Activated CD8-positive, alpha-beta memory T cell treated with anti-CD3 and anti-CD28 coated beads for 24 hours (primary cell): ENCODE results near the gene BCAR3.
"Not testable (repeated sequence)": the region's sequence is repeated elsewhere in the genome, so short reads cannot be mapped to it uniquely, and the experiment has no call there.

Source experiments
- DNase-seq: peaks from one replicate; pipeline ENCODE4 v3.0.0-alpha.2; 2020

The BCAR3 gene

DNA sequence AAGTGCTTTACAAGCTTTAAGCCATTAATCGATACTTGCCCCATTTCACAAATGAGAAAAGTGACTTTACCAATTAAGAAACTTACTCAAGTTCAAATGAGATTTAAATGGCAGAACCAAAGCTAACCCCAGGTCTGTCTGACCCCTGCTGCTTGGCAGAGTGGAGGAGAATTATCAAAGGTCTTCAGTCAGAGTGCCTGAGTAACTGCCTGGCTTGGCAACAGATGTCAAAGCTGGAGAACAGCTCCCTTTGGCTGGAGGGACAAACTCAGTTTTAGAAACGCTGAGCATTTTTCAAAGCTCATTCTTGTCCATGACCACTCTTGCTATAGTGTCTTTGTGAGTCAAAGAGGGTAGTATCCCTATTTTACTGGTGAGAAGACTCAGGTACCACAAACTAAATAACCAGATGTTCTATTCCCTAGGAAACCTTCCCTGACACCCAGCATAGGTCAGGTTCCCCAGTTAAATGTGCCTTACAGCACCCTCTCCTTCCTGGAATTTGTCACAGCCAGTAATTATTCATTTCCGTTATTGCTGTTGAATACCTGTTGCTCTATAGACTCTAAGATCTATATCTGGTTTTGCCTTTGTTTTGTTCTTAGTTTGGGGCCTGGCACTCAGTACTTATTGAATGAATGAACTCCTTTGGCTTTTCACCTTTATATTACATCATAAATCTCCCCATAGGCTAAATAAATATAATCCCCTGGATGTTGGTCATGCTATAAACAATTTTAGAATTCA lies 5.0 kb upstream of the BCAR3 start:
- no peak for DNase-seq

DNA sequence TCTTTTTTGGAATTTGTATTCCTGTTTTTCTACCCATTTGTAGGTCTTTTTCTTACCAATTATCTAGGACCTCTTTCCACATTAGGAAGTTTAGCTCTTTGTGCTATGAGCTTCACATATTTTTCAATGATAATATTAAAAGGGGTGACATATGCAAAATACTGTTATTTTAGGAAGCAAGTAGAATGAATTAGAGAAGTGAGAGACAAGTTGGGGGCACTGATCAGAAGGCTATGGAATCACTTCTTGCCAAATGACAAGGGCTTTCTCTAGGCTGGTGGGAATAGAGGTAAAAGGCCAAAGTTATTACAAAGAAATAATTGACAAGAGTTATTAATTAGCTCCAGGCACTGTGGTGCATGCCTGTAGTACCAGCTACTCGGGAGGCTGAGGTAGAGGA lies 4.3 kb upstream of the BCAR3 start:
- no peak for DNase-seq

DNA sequence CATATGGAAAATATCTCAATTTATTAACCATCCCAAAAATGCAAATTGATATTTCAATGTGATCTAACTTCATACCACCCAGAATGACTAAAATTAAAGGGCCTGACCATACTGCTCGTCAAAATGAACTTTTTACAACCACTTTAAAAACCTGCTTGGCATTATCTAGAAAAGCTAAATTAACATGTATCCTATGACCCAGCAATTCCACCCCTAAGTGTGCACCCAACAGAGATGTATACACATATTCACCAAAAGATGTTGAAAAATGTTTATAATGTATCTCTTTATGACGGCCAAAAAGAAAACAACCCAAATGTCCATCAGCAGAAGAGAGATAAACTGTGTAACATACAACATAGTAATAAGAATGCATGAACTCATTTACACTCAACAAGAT lies 1.6 kb upstream of the BCAR3 start:
- DNase-seq, result no peak

DNA sequence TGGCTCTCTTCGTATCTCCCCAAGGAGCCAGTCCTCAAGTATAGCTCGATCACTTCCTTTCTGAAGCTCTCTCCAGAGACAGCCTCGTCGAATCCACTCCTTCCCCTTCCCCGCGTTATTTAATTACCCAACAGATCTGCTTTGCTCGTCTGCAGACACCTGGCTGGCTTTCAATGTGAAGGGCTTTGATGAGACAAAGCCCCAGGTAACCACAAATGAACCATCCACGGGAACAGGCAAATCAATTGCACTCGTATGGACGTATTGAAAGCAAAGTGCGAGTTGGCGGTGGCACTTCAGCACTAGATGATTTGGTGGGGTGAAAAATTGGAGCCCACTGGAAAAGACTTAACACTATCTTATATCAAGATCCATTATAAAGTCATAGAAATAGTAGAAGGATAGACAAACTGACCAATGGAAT lies 364 bp upstream of the BCAR3 start:
- DNase-seq, result no peak

DNA sequence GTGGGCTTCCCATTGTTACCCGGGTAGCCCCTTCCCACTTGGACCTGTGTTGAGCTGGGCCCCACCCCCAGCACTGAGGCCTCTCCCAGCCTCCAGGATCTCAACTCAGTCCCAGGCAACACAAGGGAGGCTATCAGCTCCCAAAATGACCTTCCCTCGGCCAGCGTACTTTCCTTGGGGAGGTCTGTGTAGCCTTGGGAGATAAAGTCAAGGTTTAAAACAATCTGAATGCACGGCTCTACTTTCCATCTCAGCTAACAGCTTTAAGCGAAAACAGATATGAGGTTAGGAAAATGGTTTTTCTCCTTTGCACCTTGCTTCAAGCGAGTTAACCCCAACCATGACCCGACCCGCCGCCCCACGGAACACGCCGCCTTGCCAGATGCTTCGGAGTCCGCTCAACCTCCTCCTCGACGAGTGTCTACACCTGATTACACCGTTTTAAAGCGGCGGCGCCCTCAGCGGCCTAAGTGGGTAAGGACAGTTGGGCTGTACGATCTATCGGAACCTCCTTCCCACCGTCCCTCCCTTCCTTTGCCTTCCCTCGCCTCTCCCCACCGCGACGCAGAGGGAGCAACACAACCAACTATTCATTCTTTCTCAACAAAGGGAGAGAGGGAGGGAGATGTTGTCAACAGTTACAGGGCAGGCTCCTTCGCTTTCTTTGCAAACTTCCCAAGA lies 1.1 kb downstream of the BCAR3 start:
- peak; percentile 73 for DNase-seq

DNA sequence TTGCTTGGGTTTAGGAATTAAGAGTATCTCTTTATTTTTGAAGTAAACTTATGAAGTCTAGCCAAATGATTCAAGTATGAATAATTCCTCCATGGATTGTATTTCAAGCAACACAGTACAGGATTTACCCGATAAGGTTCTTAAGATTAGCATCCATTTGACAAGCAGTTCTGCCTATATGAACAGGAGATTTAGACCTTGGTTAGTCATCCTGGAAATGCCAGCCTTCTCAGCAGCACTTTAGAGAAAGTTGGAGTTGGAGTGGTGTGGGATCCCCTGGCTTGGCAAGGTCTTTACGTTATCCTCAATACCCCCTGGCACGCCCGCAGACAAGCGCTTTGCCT lies 1.6 kb downstream of the BCAR3 start:
- DNase-seq, result no peak

DNA sequence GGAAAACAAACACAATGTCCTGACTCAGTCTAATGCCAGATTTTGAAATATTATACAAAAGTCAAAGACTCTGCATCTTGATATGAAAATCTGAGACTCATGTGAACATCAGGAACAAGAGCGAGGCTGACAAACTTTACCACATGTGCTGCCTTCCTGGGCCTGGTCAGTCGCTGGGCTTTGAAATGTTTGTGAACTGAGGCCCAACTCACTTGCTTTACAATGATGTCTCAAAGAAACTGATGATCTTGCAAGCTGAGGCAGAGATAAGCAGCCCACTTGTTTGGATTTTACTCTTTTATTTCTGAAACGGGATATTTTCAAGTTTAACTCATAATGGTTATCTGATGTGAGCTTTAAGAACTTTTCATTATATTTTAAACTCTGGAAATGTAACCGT lies 2.1 kb downstream of the BCAR3 start:
- DNase-seq, result no peak

DNA sequence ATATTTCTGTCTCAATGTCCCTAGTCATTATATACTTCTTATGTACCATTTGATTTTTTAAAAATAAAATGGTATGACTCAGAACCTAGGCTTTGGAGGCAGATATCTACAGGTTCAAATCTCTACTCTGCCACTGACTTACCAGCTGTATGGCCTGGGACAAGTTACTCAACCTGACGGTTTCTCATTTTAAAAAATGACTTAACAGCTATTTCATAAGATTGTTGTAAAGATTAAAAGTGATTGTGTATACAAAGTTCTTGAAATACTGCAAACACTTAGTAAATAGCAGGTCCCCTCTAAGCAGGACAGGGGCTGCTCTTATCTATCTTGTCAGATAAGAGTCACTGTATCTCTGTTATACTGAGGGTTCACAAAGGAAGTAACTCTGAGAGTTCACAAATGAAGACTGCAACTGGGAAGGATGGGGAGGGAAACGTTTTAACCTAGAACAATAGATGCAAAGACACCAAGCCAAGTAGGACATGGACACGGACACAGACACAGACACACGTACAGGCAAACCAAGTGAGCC lies 2.6 kb downstream of the BCAR3 start:
- DNase-seq, result no peak

DNA sequence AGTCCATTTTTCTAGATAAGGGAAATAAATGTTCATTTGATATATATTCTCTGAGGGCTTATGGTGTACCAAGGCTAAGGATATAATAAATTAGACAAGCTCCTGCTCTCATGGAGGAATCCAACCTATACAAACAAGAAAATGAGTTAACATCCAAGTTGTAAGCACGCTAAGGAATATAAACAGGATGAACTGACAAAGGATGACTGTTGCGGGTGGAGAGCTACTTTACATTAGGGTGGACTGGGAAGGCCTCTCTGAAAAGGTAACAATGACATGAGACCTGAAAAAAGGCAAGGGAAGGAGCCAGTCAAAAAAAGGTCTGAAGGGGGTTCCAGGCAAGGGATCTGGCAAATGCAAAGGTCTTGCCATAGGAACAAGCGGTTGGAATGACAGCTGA lies 3.1 kb downstream of the BCAR3 start:
- DNase-seq, result no peak

DNA sequence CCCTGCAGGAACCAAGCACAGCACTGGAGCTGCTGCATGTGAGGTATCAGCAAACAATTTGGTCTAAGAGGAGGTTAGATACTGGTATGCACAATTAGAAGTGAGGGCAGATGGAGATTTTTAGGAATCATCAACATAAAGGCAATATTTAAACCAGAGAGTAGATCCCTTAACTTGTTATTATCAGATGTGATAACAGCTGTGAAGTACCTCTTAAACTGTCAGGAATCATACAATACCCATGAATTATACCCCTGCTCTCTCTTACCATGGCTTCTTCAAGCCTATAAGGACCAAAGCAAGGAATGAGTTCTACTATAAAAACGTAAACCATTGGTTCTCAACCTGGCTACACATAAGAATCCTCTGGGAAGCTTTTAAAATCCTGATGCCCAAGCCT lies 3.9 kb downstream of the BCAR3 start:
- DNase-seq, result no peak

DNA sequence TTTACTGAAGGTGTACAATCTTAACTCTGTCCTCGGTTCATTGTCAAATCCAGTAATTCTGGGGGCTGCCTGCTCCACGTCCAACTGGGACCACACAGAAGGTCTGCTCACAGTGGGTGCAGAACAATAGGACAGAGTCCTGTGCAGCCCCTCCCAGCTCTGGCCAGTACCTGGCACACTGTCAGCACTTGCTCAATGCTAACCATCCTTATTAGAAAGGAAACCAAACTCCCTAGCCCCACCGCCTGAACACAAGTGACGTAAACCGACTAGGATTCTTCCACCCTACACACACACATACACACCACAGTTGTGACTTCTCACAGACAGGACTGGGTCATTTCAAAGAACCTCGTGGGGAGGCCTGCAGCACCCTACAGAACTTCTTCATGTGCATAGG lies 5.2 kb downstream of the BCAR3 start:
- no peak for DNase-seq

DNA sequence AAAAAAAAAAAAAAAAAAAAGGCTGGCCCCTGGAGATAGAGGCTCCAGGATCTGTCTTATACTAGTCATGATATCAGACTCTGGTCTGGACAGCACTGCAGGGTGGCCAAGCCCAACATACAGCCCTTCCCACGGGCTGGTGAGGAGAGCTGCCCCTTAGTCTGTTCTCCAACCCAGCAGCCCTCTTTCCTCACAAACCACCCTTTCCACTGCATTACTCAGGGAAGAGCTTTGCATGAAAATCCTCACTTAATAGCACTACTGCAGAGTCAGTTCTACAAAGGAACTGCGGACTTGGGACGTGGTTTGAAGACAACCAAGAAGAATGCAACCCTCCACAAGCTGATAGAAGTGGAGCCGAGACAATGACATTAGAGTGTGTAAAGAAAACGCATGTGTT lies 5.7 kb downstream of the BCAR3 start:
- no peak for DNase-seq

DNA sequence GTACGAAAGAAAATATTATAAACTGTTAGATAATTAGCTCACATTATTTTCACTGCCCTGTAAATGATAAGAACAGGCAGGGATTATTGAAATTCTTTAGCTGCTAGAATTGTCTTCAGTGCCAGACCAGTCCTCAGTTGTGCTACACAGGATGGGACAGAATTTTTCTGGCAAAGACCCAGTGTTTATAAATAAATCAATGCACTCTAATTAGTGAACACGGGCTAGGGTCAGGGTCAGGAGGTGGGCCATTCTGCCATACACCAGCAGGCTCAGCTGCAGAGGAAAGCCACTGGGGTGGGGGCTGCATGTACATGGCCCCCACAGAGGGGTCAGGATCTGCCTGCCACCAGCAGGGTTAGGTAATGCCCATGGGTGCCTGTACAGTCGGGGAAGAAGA lies 6.4 kb downstream of the BCAR3 start:
- no peak for DNase-seq

DNA sequence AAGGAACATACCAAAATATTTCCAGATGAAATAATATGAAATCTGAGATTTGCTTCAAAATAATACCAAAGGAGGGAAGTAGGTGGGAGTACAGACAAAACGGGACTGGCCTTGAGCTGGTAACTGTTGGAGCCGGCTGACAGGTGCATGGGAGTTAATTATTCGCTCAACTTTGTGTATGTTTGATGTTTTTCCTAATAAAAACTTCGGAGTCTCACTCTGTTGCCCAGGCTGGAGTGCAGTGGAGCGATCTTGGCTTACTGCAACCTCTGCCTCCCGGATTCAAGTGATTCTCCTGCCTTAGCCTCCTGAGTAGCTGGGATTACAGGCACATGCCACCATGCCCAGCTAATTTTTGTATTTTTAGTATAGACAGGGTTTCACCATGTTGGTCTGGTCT lies 7.6 kb downstream of the BCAR3 start:
- DNase-seq, result not testable (repeated sequence)

DNA sequence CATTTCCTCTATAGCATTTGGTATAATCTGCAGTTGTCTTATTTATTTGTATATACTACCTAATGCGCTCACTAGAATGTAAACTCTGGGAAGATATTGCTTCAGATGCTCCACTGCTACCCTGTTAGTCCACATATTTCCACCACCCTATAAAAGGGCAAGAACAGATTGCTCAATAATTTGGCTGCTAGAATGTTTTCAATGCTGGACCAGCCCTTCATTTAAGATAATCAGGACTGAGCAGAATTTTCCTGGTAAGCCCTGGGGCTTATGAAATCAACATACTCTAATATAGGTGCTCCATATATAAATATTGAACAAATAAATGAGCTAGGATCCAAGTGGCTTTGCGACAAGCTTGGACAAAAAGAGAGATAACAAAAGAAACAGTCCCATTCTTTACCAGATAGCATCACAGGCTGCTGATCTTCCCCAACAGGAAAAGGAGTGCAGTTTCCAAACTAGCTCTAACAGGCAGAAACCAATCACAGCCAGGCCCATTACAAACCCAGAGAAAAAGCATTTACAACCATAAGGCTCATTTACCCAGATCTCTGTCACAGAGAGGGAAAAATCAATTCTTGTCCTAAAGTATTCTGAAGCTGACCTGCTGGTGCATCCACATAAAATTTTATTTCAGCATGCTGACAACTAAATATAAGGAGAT lies 8.3 kb downstream of the BCAR3 start:
- no peak for DNase-seq

DNA sequence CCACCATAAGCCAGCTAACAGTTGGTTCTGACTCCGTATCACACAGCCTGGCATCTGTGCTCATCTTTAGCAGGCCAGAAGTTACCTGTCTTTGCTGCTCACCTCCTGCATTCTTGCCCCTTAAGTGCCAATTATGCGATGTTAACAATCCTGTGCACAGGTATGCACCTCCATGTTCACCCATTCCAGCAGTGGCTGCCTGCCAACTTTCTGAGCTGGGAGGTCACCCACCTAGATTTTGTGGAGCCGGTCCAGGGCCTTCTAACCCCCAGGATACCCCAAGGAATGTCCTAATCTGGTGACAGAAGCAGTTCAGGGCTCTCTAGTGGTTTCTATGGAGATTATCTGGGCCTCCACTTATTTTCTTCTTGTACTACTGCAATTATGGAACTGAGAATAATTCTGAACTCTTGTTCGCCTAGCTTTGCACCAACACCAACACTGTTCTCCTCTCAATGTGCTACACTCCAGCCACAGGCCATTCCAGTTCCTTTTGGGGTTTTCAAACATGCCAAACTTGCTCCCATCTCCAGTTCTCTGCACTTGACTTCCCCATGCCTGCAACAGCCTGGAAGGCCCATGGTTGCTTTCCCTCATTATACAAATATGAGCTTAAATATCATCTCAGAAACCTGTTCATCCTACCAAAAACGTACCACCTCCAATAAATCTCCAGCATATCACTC lies 9.0 kb downstream of the BCAR3 start:
- no peak for DNase-seq

DNA sequence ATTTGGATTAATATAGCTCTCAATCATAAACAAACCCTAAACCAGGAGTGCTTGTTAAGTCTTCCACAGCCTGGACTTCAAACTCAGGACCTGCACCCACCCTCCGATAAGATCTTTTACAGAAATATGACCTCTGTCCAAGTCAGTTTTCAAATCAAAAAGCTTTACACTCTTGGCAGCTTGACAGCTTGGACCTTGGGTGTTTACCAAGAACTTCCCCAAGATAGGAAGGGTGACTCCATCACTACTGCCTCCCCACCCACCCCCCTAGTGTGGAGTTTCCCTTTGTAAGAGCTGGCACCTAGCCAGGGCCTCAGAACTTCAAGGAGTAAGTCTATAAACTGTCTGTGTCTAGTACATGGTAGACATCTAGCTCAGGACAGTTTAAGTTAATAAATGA lies 9.6 kb downstream of the BCAR3 start:
- no peak for DNase-seq

DNA sequence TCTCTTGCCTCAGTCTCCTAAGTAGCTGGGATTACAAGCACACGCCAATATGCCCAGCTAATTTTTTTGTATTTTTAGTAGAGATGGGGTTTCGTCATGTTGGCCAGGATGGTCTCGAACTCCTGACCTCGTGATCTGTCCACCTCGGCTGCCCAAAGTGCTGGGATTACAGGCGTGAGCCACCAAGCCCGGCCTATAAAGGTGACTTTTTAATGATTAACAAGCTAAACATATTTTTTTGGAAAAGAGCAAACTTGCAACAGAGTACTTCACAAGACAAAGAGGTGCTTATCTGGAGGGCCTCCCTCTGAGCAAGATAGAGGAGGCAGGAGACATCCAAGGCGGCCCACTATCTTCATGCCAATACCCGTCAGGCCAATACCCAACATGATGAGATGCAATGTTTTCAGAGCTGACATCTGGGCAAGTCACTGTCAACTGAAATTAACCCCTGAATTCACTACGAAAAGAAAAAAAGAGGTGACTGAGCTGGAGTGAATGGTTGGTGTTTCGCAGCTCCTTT lies 10.5 kb downstream of the BCAR3 start:
- no peak for DNase-seq

DNA sequence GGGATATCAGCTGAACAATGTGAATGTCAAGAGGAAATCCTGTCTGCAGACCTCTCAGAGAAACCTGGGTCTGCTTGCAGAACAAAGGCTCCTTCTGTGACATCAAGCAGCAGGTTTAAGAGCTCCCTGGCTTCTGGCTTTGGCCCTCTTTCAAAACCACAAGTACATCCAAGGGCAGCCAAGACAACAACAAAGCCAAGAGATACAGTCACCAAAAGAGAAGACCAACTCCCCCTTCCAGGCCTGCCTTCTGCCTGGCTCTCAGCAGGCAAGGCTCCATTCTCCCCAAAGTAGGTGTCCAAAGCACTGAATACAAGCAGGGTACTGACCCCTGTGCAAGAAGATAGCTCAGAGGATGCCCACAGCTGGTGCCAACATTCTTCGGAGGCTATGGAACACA lies 11.5 kb downstream of the BCAR3 start:
- no peak for DNase-seq

DNA sequence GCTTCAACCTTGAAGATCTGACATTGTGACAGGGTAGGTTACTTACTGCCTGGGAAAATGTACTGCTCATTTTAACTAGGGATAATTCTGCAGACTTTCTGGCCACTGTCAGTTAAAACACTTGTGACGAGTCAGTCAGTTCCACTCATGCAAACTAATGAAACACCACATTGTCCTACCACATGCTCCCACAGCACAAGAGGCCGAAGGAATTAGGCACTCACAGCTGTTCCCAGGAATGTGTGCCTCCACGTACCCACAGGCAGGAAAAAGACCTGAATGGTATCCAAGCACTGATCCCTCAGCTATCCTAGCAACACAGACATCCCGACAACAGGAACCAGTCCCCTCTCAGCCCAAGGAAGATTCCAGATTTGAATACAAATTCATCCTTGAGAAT lies 12.3 kb downstream of the BCAR3 start:
- no peak for DNase-seq

DNA sequence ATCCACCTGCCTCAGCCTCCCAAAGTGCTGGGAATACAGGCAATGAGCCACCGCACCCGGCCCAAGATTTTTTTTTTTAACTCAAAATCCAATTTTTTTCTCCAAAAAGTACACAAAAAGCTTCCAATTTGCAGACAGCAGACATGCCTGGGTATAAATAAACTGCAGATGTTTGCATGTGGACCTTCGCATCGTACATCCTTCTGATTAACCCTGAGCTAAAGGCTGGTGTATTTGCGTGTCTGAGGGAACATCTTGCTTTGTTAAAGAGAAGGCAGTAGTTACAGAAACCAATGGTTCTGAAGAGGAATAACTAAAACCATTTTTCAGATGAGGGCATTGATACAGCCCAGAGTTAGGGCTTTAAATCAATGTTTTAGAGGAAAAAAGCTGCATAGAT lies 12.7 kb downstream of the BCAR3 start:
- no peak for DNase-seq

DNA sequence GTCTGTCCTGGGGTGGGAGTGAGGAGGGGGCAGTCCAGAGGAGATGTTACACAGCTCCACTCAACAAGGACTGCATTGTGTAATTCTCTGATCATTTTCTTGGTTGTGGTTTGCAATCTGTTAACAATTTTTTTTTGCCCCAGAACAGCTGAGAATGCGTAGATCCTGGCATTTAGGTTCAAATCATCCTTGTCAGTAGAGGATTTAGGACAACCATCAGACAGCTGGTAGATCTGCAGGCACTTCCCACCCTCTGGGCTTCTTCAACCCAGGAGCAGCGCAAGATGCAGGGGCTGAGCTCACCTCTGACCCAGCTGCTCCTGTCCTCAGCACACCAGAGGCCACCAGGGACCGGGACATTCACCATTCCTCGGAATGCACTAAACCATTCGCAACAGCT lies 13.5 kb downstream of the BCAR3 start:
- DNase-seq, result no peak

DNA sequence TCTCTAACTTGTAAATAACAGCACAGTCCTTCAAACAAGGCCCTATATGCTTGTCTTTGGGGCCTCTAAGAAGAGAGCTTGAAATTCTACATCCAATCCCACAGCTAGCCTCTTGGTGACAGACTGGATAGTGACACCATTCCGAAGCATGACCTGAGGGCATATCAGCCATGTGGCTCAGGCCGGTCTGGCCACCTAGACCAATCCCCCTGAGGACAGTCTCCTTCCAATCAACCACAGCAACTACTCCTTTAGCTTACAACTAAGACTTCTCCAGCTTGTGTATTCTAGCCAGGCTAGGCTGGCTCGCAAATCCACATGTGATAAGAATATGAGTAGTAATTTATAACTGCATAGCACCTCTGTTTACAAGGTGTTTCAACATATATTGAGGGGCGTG lies 14.0 kb downstream of the BCAR3 start:
- DNase-seq, result no peak
